ENCODE data around the gene WWOX.

Gene WWOX

GRCh38 chr16:78242239-78242630 lies 142.8 kb downstream of the WWOX start:
- no peak for DNase-seq (ENCODE audit: insufficient read length, low spot score)
- TF ChIP-seq POLR2AphosphoS5 (IDR thresholded peaks at IDR 0.05; ENCODE audit: low read depth, low read length) (no peak), PAX5 (IDR thresholded peaks at IDR 0.05; ENCODE audit: insufficient read depth, low read length, severe bottlenecking) (no peak), POLR2A (IDR thresholded peaks at IDR 0.05; ENCODE audit: low read depth, low read length) (no peak), TAF1 (IDR thresholded peaks at IDR 0.05; ENCODE audit: low read depth, low read length) (no peak), SPI1 (IDR thresholded peaks at IDR 0.05; ENCODE audit: low read depth, low read length) (no peak), POU2F2 (IDR thresholded peaks at IDR 0.05; ENCODE audit: low read depth, low read length) (no peak)
- no peak for FAIRE-seq

DNA sequence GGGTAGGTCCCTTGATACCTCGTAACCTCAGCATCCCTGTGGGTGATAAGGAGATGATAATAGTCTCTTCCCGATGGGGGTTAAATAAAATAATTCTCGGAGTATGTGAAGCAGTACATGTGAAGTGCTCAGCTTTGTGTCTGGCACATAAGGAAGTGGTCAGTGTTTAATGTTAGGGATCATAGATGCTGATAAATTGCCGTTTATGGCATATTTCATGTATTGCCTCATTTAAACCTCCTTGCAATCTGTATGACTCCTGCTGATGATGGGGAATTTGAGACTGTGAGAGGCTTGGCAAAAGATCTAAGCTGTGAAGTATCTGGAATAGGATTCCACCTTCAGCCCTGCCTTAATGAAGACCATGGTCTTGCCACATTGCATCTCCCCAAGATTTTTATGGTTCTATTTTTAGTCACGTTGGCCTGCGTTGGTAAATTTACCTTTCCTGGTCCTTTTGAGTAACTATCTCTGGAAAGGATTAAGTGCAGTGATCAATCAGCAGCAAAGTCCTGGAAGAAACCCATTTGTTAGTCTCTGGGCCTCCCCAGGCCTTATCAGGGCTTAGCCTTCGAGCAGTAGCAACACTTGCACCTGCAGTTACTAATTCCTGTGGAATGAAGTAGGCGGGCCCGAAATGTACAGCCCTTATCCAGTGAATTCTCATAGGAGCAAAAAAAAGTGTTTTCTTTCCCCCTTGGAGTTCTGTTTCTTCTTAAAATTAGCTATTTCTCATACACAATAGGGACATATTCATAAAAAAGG lies 144.9 kb downstream of the WWOX start:
- FAIRE-seq (no peak), DNase-seq (ENCODE audit: insufficient read length, low spot score) (no peak)
- TF ChIP-seq POLR2A (IDR thresholded peaks at IDR 0.05; ENCODE audit: low read depth, low read length) (no peak), PAX5 (IDR thresholded peaks at IDR 0.05; ENCODE audit: insufficient read depth, low read length, severe bottlenecking) (no peak), POLR2AphosphoS5 (IDR thresholded peaks at IDR 0.05; ENCODE audit: low read depth, low read length) (no peak), POU2F2 (IDR thresholded peaks at IDR 0.05; ENCODE audit: low read depth, low read length) (no peak), SPI1 (IDR thresholded peaks at IDR 0.05; ENCODE audit: low read depth, low read length) (no peak), TAF1 (IDR thresholded peaks at IDR 0.05; ENCODE audit: low read depth, low read length) (no peak)

DNA sequence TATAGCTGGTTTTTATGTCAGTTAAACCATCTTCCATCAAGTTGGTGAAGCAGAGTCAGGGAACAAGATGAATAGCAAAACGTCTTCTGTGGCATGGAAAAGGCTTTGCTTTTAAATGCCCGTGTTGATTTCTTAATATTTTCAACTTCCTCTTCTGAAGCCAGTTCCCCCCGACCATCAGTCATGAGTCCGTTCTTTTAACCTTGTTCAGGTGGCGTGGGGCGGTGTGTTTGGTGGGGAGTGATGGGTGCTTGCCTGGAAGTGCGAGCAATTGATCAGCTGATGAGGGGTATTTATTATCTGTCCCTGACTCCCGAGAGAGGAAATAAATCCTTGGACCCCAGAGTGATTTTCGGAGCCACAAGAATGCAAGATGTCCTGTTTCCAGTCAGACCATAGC lies 147.1 kb downstream of the WWOX start:
- TF ChIP-seq POU2F2 (IDR thresholded peaks at IDR 0.05; ENCODE audit: low read depth, low read length) = no peak
- no peak for TF ChIP-seq POLR2A (IDR thresholded peaks at IDR 0.05; ENCODE audit: low read depth, low read length)
- TF ChIP-seq PAX5 (IDR thresholded peaks at IDR 0.05; ENCODE audit: insufficient read depth, low read length, severe bottlenecking) = no peak
- TF ChIP-seq SPI1 (IDR thresholded peaks at IDR 0.05; ENCODE audit: low read depth, low read length) = no peak
- TF ChIP-seq TAF1 (IDR thresholded peaks at IDR 0.05; ENCODE audit: low read depth, low read length) = no peak
- no peak for TF ChIP-seq POLR2AphosphoS5 (IDR thresholded peaks at IDR 0.05; ENCODE audit: low read depth, low read length)
- DNase-seq (ENCODE audit: insufficient read length, low spot score) (no peak), FAIRE-seq (no peak)

DNA sequence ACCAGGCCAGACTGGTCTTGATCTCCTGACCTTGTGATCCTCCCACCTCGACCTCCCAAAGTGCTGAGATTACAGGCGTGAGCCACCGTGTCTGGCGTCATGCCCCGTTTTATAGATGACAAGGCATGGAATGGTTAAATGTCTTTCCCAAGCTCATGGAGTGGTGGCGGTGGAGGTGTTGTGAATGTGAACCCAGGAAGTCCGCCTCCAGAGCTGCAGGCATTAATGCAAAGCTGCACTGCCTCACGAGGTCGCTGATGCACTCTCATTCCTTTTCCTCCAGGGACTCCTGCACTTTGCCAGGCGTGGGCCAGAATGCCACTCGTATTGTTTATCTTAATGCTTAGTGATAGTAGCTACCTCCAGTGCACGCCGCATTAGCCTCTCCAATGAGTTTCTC lies 149.6 kb downstream of the WWOX start:
- no peak for DNase-seq (ENCODE audit: insufficient read length, low spot score)
- no peak for FAIRE-seq
- TF ChIP-seq PAX5 (IDR thresholded peaks at IDR 0.05; ENCODE audit: insufficient read depth, low read length, severe bottlenecking) (no peak), SPI1 (IDR thresholded peaks at IDR 0.05; ENCODE audit: low read depth, low read length) (no peak), POLR2A (IDR thresholded peaks at IDR 0.05; ENCODE audit: low read depth, low read length) (no peak), POLR2AphosphoS5 (IDR thresholded peaks at IDR 0.05; ENCODE audit: low read depth, low read length) (no peak), POU2F2 (IDR thresholded peaks at IDR 0.05; ENCODE audit: low read depth, low read length) (no peak), TAF1 (IDR thresholded peaks at IDR 0.05; ENCODE audit: low read depth, low read length) (no peak)

DNA sequence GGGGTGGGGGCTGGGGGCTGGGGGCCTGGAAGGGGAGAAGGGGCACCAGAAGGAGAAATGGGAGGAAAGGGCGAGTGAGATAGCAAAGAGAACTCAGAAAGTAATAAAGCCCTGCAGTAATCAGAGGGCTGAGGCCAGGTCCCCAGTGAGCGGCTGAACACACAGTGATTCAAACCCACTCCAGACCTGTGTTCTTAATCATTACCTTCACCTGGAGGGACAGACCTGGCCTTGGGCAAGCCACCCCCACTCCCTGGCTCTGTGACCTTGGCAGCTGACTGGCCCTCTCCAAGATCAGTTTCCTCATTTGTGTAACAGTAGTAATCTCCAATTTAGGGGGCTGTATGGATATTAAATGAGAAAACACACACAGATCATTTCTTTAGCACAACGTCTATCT lies 150.4 kb downstream of the WWOX start:
- DNase-seq (ENCODE audit: insufficient read length, low spot score) (no peak), FAIRE-seq (no peak)
- TF ChIP-seq POLR2A (IDR thresholded peaks at IDR 0.05; ENCODE audit: low read depth, low read length) = no peak
- TF ChIP-seq SPI1 (IDR thresholded peaks at IDR 0.05; ENCODE audit: low read depth, low read length) = no peak
- no peak for TF ChIP-seq POLR2AphosphoS5 (IDR thresholded peaks at IDR 0.05; ENCODE audit: low read depth, low read length)
- no peak for TF ChIP-seq TAF1 (IDR thresholded peaks at IDR 0.05; ENCODE audit: low read depth, low read length)
- TF ChIP-seq PAX5 (IDR thresholded peaks at IDR 0.05; ENCODE audit: insufficient read depth, low read length, severe bottlenecking) = no peak
- TF ChIP-seq POU2F2 (IDR thresholded peaks at IDR 0.05; ENCODE audit: low read depth, low read length) = no peak

DNA sequence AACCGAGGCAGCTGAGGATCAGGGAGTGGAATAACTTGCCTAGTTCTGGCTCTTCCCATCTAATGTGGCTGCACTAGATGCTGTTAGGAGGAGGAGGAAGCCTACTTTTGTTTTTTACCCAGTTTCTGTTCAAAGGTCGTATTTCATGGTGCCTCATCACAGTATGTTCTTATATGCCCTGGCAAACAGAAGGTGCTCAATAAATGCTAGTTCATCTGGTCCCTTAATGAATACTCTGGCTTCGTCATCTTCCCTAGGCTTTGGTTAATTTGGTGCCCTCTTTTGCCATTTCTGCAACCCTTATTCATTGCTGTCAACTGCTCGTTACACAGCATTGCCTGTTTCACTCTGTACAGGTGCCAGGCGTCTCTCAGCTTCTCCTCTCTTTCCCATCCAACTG lies 151.7 kb downstream of the WWOX start:
- DNase-seq (ENCODE audit: insufficient read length, low spot score) = no peak
- TF ChIP-seq POU2F2 (IDR thresholded peaks at IDR 0.05; ENCODE audit: low read depth, low read length) (no peak), POLR2AphosphoS5 (IDR thresholded peaks at IDR 0.05; ENCODE audit: low read depth, low read length) (no peak), TAF1 (IDR thresholded peaks at IDR 0.05; ENCODE audit: low read depth, low read length) (no peak), PAX5 (IDR thresholded peaks at IDR 0.05; ENCODE audit: insufficient read depth, low read length, severe bottlenecking) (no peak), POLR2A (IDR thresholded peaks at IDR 0.05; ENCODE audit: low read depth, low read length) (no peak), SPI1 (IDR thresholded peaks at IDR 0.05; ENCODE audit: low read depth, low read length) (no peak)
- FAIRE-seq = no peak

DNA sequence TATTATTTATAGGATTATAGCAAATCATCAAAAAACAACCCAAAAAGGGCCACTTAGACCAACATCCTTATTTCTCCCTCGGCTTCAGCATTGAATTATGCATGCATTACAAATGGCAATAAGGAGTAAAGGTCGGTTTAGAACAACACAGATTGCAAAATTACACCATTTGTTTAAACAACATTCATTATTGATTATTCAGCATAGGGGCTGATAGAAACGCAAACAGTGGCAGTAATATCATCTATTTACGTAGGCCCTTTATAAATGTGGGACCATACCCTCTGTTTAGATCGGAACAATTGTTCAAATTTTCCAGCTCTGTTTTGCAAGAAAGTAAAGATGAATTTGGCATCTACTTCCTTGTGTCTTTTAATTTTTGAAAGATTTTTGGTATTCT lies 153.3 kb downstream of the WWOX start:
- no peak for FAIRE-seq
- TF ChIP-seq PAX5 (IDR thresholded peaks at IDR 0.05; ENCODE audit: insufficient read depth, low read length, severe bottlenecking) = no peak
- TF ChIP-seq SPI1 (IDR thresholded peaks at IDR 0.05; ENCODE audit: low read depth, low read length) = no peak
- no peak for TF ChIP-seq POLR2A (IDR thresholded peaks at IDR 0.05; ENCODE audit: low read depth, low read length)
- no peak for DNase-seq (ENCODE audit: insufficient read length, low spot score)

- FAIRE-seq = no peak
These were observed 155.4 kb downstream of the WWOX start for GRCh38 chr16:78254841-78255240.

GRCh38 chr16:78256686-78257375 lies 157.4 kb downstream of the WWOX start:
- FAIRE-seq (no peak), DNase-seq (ENCODE audit: insufficient read length, low spot score) (no peak)
- TF ChIP-seq PAX5 (IDR thresholded peaks at IDR 0.05; ENCODE audit: insufficient read depth, low read length, severe bottlenecking) (no peak), POLR2A (IDR thresholded peaks at IDR 0.05; ENCODE audit: low read depth, low read length) (no peak), SPI1 (IDR thresholded peaks at IDR 0.05; ENCODE audit: low read depth, low read length) (no peak), POU2F2 (IDR thresholded peaks at IDR 0.05; ENCODE audit: low read depth, low read length) (no peak), POLR2AphosphoS5 (IDR thresholded peaks at IDR 0.05; ENCODE audit: low read depth, low read length) (no peak), TAF1 (IDR thresholded peaks at IDR 0.05; ENCODE audit: low read depth, low read length) (no peak)

More at GRCh38 chr16:78254841-78255240, 155.4 kb downstream of the WWOX start:
- no peak for DNase-seq (ENCODE audit: insufficient read length, low spot score)
- no peak for TF ChIP-seq PAX5 (IDR thresholded peaks at IDR 0.05; ENCODE audit: insufficient read depth, low read length, severe bottlenecking)

- DNase-seq (ENCODE audit: insufficient read length, low spot score) = no peak
- no peak for TF ChIP-seq POU2F2 (IDR thresholded peaks at IDR 0.05; ENCODE audit: low read depth, low read length)
- TF ChIP-seq TAF1 (IDR thresholded peaks at IDR 0.05; ENCODE audit: low read depth, low read length) = no peak
- no peak for TF ChIP-seq PAX5 (IDR thresholded peaks at IDR 0.05; ENCODE audit: insufficient read depth, low read length, severe bottlenecking)
- TF ChIP-seq SPI1 (IDR thresholded peaks at IDR 0.05; ENCODE audit: low read depth, low read length) = no peak
- TF ChIP-seq POLR2A (IDR thresholded peaks at IDR 0.05; ENCODE audit: low read depth, low read length) = no peak
- no peak for TF ChIP-seq POLR2AphosphoS5 (IDR thresholded peaks at IDR 0.05; ENCODE audit: low read depth, low read length)
- FAIRE-seq = no peak
These were observed 157.9 kb downstream of the WWOX start for GRCh38 chr16:78257376-78257728.

Measured in GM12891 (cell line).